Measurements from ENCODE around the gene FTMT. TPM values are rescaled to one million over a fixed set of nuclear protein-coding genes. Genes with fewer than 3 reads are reported as not detected.

FTMT gene
- polyA plus RNA-seq, 2 of the 4 experiments (the other 2 are of a cell fraction), result not detected

GRCh38 chr5:121887727-121888126, 36.0 kb downstream of the FTMT start:
- TF ChIP-seq EHMT2 (IDR thresholded peaks at IDR 0.05; ENCODE audit: low read depth), result no peak
- TF ChIP-seq ELK1 (IDR thresholded peaks at IDR 0.05; ENCODE audit: low read depth, low read length), result no peak
- TF ChIP-seq GATA3 (IDR thresholded peaks at IDR 0.05; ENCODE audit: borderline replicate concordance), result no peak
- no peak for TF ChIP-seq REST (IDR thresholded peaks at IDR 0.05)
- no peak for TF ChIP-seq POLR2AphosphoS2 (conservative IDR thresholded peaks at IDR 0.05; ENCODE audit: low read length)
- no peak for TF ChIP-seq PHF8 (IDR thresholded peaks at IDR 0.05; ENCODE audit: borderline replicate concordance, low read depth)
- no peak for TF ChIP-seq MAZ (IDR thresholded peaks at IDR 0.05; ENCODE audit: borderline replicate concordance, low read depth, low read length)
- no peak for TF ChIP-seq EP300 (IDR thresholded peaks at IDR 0.05)
- no peak for TF ChIP-seq SMC3 (IDR thresholded peaks at IDR 0.05)
- no peak for TF ChIP-seq TFCP2L1 (CRISPR knock-in tag; IDR thresholded peaks at IDR 0.05)
- TF ChIP-seq SREBF2 (IDR thresholded peaks at IDR 0.05), result no peak
- Histone ChIP-seq H3K9me3 (no peaks in the 10 kb centered on the region), H3K4me3 (no peak overlapping the region), H3K4me1 (no peaks in the 10 kb centered on the region), H3K27ac (no peak overlapping the region), H3K4me2 (no peak overlapping the region)
- FAIRE-seq (no peak), ATAC-seq (no peak), DNase-seq (ENCODE audit: low read depth in 1 of 2, low spot score in 1 of 2) (no peak)
- CTCF ChIA-PET, result no interaction called here
- POLR2A ChIA-PET, result no interaction called here

- peak in 1 of 2 experiments; percentile 5 for DNase-seq (ENCODE audit: low read depth in 1 of 2, low spot score in 1 of 2)
- ChIA-PET POLR2A (no interaction called here), CTCF (interaction anchor here (0.8 to 0.9 kb wide), 2 partner anchors 38 to 204 kb away, joined by 3 read pairs; no protein-coding TSS in a partner anchor)
- 45% methylated on average over 11 of the region's 11 CpGs for WGBS (ENCODE audit: missing lambda C conversion rate)
- Histone ChIP-seq H3K27ac (no peak overlapping the region), H3K4me2 (no peak overlapping the region), H3K9me3 (no peaks in the 10 kb centered on the region), H3K4me1 (no peaks in the 10 kb centered on the region), H3K4me3 (no peak overlapping the region)
- TF ChIP-seq FOXS1 (CRISPR knock-in tag; IDR thresholded peaks at IDR 0.05) (no peak), JUNB (IDR thresholded peaks at IDR 0.05) (no peak), ZC3H11A (IDR thresholded peaks at IDR 0.05) (no peak), HOXB13 (CRISPR knock-in tag; IDR thresholded peaks at IDR 0.05; ENCODE audit: low read depth) (no peak), CEBPB (IDR thresholded peaks at IDR 0.05) (no peak), RAD21 (conservative IDR thresholded peaks at IDR 0.05 in 1 of 2, IDR thresholded peaks at IDR 0.05 in 1 of 2) (0 out of 5 replicates have a peak, but pooled peaks of 1 of the 2 experiments have one; percentile 18)
- FAIRE-seq, result no peak
- ATAC-seq, result peak in 1 of 2 experiments; percentile 44; a peak in 1 of 6 replicates
Observed at GRCh38 chr5:121890297-121890858, 38.7 kb downstream of the FTMT start.

GRCh38 chr5:121897341-121897740, 45.7 kb downstream of the FTMT start:
- 53% methylated on average over 5 of the region's 5 CpGs for WGBS (ENCODE audit: missing lambda C conversion rate)
- H3K9me3 ChIP-seq, result no peaks in the 10 kb centered on the region
- FAIRE-seq (no peak), DNase-seq (ENCODE audit: low read depth in 1 of 2, low spot score in 1 of 2) (no peak), ATAC-seq (no peak)
- ChIA-PET POLR2A (no interaction called here), CTCF (no interaction called here)
- no peak overlapping the region for H3K4me3 ChIP-seq
- H3K27ac ChIP-seq, result no peak overlapping the region
- H3K4me2 ChIP-seq, result no peak overlapping the region
- TF ChIP-seq RARB (CRISPR knock-in tag; IDR thresholded peaks at IDR 0.05) (no peak), CHD4 (IDR thresholded peaks at IDR 0.05; ENCODE audit: borderline replicate concordance) (no peak), MAZ (IDR thresholded peaks at IDR 0.05; ENCODE audit: borderline replicate concordance, low read depth, low read length) (no peak), USF2 (IDR thresholded peaks at IDR 0.05) (no peak), CBX2 (IDR thresholded peaks at IDR 0.05; ENCODE audit: borderline replicate concordance, low read depth) (no peak), RFX5 (IDR thresholded peaks at IDR 0.05) (no peak), MYC (IDR thresholded peaks at IDR 0.05; ENCODE audit: borderline replicate concordance, low read length) (no peak), KDM1A (IDR thresholded peaks at IDR 0.05; ENCODE audit: low read depth) (no peak), KDM5A (IDR thresholded peaks at IDR 0.05) (no peak), EHMT2 (IDR thresholded peaks at IDR 0.05; ENCODE audit: low read depth) (no peak), HOXB13 (CRISPR knock-in tag; IDR thresholded peaks at IDR 0.05; ENCODE audit: low read depth) (no peak), ZFP36 (IDR thresholded peaks at IDR 0.05; ENCODE audit: borderline replicate concordance, partially characterized antibody) (no peak), ZNF302 (CRISPR knock-in tag; IDR thresholded peaks at IDR 0.05) (no peak), HEYL (CRISPR knock-in tag; IDR thresholded peaks at IDR 0.05) (no peak), BCL3 (IDR thresholded peaks at IDR 0.05) (no peak), NR3C1 (IDR thresholded peaks at IDR 0.05) (no peak)
- no peaks in the 10 kb centered on the region for H3K4me1 ChIP-seq
